GM21515 (cell line): ENCODE results near the gene PRR35.
A peak's percentile ranks its signal among the peaks of the same experiment; 100 is the strongest.

Experiments
- ATAC-seq: cut with Tn5 transposase; IDR thresholded peaks from one replicate; pipeline ENCODE4 v1.9.1; 2021; ENCODE audit not compliant: unreplicated experiment

PRR35 gene

DNA sequence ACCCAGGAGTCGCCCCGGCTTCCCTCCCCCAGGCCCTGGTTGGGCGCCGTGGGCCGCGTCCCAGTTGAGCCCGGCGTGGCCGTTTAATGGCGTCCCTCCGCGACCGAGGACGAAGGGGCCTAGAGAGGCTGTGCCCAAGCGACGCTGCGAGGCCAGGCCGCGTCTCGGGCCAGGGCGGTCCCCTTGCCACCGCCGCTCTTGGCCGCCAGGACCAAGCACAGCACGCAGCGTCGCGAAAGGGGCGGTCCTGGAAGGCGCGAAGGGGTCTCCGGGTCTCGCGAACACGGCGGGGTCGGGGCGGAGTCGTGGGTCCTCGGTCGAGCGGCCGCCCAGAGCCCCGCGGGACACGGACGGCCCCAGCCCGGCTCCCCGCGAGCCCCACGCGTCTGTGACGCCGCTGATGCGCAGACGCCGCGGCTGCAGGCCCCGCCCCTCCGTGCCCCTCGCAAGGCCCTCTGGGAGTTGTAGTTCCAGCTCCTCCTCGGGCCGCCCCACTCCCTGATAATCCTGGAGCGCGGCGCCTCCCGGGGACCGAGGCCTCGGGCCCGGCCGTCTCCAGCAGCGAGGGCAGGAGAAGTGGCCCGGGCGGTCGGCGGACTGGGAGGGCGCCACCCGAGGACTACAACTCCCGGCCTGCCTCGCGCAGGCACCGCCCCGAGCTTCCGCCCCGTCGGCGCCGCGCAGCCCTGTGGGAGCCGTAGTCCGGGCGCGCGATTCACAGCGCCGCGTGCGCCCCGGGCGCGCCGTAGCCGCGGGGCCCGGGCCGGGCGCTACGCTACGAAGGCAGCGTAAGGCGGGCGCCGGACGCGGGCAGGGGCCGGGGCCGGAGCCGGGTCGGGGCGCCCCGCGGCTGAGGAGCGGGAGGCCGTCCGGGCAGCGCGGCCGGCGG, 32.9 kb upstream of the PRR35 start, which contains the start of gene CAPN15:
Gene CAPN15 (plus strand): TSS at position 698 of the 889 bp plus-strand sequence. CDS start 19,127 bp downstream, outside the sequence.
- peak; percentile 64 for ATAC-seq

DNA sequence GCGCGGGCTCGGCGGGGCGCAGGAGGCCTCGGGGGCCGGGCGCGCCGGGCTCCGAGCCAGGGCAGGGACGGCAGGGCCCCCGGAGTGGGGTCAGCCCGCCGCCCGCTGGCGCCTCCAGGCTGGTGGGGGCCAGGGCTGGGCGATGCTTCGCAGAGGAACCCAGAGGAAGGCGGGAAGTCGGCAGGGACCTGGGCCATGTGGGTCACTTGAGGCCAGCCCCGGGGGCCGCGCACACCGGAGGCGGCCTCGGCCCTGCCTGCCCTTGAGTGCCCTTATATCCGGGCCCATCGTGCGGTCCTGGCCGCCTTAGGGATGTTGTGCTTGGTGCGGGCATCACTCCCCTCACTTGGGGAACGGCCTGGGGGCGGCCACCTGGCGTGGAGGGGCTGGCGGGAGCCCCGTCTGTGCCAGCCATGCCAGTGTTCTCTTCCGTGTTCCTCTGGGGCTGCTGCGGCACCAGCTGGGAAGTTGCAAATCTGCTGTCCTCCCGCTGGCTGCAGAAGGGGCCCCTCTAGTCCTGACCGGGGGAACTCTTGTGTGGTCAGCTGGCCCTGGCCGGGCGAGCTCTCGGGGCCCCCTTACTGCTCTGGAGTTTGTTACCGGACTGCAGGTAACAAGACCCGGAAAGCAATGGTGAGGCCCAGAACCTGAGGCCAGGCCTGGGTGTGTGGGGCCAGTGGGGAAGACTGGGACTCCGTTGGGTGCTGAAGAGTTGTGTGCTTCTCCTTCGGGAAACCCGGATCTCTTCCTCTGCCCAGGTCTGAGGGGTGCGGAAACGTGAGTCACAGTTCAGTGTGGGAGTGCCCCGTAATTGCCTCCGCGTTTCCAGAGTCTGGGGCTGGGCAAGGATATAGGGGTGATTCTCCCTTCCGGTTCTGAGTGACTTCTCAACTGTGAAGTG, 31.8 kb upstream of the PRR35 start:
- no peak for ATAC-seq

DNA sequence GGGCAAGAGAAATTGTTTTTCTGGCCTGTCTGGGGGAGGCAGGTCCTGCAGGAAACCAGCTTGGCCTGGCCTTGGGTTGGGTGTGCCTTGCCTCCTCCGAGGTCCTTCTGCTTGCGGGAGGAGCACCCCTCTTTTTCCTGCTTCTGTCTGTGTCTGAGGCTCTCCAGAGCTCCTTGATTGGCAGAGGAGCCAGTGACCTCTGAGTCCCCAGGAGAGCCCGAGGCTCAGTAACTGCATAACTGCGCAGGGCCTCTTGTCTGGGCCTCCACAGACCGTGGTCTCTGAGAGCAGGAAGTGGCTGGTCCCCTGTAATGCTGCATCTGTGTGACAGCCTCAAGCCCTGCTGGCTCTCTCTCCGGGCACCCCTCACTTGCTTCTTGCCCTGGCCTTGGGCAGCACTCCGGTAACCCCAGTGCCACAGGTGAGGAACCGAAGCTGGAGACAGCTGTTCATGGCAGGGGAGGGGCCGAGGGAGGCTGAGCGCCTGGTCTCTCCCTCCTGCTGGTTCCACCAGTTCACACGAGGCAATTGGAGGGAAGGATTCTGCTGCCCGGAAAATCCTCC, 31.1 kb upstream of the PRR35 start:
- ATAC-seq = no peak

DNA sequence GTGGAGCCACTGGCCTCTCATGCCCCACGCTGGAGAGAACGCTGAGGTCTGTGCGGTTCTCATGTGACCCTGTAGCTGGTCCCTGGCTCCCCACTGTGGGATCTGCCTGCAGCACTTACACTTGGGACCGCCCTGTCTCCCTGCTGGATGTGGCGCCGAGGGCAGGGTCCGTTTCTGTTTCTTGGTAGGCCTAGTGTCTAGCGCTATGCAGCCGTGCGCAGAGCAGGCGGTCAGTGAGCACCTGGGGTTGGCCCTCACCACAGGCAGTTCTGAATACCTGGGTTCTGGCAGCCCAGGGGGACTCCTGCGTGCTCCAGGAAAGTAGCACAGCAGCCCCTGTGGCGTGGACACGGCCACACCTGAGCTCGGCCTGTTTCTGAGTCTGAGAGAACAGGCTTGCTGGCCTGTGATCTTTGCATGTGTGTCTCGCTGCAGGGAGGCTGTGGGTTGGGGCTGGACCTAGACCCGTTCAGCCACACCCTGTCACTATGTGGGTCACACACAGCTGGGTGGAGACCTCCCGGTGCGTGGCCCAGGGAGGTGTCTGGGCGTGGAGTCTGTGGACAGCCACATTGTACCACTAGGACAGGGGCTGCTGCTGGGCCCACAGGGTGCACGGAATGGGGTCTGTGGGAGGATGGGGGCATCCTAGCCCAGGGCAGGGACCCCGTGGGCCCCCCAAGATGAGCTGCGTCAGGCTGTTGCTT, 29.9 kb upstream of the PRR35 start:
- ATAC-seq = no peak

DNA sequence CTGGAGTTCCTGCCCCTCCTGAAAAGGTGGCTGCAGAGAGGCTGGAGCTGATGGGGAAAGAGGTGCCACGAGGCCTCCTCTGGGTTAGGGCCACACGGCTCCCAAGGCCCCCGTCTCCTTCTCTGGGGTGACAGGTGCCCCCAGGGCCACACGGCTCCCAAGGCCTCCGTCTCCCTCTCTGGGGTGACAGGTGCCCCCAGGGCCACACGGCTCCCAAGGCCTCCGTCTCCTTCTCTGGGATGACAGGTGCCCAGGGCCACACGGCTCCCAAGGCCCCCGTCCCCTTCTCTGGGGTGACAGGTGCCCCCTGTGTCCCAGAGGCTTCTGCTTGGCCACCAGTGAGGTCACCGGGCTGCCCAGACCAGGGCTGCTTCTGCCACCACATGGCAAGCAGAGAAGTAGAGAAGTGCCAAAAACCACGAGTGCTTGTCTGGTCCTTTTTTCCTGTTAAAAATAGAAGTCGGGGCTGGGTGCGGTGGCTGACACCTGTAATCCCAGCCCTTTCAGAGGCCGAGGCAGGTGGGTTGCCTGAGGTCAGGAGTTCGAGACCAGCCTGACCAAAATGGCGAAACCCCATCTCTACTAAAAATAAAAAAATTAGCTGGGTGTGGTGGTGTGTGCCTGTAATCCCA, 28.6 kb upstream of the PRR35 start:
- ATAC-seq = no peak

DNA sequence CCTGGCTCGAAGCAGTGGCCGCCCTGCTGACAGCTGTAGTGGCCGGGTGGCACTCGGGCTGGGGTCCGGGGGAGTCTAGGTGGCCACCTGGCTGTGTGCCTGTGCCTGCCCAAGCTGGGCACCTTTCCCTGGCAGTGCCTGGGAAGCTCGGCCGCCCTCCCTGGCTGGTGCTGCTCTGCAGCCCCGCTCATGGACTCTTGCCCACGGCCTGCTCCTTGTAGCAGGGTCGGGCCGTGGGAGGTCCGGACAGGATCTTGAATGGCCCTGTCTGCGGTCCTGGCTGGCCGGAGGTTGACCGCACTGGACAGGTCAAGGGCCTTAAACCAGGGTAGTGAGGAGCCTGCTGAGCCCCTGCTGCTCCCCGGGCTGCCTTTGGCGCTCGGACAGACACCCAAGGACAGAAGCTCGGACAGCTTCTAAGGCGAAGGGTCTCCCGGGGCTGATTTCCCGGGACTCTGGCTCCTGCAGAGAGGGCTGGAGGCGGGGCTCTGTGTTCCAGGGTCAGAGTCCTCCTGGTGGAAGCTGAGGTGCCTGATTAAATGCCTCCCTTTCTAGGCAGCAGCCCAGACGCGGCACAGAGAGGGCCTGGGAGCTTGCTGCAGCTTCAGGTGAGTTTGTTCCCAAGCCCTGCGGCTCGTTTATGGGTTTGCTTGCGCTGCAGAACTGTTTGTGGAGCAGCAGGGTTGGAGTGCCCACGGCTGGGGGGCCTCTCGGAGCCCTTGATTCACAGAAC, 26.6 kb upstream of the PRR35 start:
- no peak for ATAC-seq

DNA sequence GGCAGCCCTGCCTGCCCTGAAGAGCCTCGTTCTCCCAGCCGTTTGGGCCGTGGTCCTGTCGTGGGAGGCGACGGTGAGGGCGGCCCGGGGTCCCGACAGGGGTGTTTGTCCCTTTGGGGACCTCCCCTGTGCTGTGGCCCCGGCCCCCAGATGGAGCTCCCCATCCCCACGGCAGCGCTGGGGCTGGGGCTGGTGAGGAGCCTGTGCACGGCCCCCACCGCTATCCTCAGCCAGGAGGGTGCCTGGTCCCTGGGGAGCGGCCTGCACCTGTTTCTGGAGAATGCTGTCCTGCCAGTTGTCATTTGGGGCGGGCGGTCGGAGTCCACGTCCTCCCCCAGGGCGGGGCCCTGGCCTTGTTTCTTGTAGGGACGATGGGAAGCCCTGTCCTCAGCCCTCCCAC, 26.1 kb upstream of the PRR35 start:
- ATAC-seq = no peak

DNA sequence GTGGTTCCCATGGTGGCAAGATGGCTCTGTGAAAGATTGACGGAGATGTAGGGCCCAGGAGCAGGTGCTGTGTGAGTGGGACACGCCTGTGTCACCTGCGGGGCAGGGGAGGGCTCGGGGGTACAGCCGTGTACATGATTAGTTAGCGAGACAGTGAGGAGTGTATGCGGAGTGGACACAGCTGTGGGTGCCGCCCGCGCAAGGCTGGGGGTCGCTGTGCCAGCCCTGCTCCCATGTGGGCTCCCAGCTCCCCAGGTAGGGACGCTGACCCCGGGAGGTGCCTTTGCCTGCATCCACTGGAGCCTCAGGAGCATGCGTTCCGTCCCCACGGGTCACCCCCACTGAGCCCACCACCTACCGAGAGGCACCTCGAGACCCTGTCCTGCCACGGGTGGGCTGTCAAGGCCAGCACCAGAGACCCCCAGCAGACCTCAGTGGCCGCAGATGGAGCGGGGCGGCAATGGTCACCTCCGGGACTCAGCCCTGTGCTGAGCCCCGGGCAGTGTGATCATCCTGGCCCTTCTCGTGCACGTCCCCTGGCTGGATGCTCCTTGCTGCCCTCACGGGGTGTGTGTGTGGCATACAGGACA, 25.2 kb upstream of the PRR35 start:
- ATAC-seq = no peak

DNA sequence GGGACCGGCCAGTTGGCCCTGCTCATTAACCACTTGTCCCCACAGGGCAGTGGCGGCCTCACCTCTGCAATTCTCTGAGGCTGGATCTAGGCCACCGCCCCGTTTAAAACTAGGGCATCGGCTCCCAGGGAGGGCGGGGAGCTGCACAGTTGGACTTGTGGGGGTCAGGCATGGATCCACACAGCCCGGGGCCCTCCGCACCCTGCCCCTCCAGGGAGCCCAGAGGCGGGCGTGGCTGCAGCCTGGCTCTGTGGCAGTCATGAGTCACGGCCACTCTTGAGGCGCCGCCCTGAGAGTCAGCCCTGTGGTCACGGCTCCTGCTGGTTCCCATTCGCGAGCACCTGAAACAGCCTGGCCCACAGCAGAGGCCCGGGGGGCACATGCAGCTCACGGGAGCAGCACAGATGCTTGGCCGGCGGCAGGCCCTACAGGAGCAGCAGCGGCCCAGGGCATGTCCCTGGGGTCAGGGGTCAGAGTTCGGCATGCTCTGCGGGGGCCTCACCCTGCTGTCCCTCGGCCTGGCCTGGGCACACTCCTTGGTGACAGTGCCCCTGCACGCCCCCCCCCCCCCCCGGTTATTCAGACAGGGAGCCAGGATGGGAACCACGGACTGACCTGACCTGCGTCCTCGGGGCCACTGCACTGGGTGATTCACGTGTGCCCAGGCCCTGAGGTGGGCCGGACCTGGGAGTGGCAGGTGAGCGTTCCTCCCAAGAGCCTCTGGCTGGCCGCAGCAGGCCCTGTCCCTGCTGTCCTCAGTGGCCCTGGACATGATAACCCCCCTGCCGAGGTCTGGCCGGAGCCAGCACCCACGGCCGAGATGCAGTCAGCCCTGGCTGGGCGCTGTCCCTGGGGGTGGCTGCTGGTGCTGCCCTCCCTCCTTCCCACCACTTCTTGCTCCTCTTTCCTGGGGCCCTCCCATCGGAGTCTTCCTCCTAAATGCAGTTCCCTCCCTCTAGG, 24.5 kb upstream of the PRR35 start:
- ATAC-seq = no peak

DNA sequence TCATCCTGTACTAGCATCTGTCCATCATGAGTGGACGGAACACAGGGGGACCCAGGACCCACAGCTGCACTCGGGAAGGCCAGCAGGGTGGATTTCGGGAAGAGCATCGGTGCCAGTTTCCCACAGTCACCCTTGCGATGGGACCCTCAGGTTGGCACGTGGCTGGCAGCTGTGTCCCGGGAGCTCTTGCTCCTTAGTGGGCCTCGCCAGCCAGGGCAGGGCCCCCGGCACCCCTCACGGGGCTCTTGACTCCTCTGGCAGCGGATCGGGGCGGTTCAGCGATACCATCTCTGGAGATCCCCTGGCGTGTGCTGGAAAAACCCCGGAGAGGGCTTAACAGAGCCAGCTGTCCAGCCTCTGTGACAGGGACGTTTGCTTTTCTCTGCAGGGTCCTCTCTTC, 23.4 kb upstream of the PRR35 start:
- ATAC-seq = no peak

DNA sequence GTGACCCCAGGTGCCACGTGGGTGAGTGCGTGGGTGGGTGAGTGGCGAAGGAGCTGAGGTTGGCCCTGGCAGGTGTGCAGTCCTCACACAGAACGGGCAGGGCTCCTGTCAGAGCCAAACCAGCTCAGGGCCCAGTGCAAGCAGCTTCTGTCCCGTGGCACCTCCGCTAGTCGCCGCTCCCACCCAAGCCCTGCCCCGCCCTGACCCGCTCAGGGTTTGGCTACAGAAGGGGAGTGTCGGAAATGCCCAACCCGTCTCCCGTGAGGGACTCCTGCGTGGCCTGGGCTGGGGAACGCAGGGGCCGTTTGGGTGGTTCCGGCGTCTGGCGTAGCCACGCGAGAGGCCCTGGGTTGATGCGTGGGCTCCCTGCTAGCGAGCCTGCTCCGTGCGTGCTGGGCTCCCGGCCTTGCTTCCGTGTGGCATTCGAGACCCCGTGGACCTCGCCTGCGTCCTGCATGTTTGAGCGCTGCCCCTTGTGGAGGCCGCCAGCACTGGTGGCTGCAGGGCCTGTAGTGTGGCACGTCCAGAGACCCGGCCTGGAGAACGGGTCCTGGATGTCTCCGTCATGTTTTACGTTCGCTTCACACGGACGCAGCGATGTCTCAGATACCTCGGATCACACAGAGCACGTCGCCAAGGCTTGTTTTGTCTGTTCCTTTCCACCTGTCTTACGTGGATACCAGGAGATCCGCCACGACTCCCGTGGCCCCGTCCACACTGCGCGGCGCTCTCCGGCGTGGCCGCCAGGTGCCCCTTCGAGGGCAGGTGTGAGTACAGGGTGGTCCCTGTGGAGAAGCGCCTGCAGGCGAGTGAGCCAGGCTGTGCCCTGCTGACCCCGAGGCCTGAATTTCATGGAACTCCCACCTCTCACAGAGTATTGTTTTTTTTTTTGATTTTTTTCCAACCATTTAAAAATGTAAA, 22.5 kb upstream of the PRR35 start:
- no peak for ATAC-seq

DNA sequence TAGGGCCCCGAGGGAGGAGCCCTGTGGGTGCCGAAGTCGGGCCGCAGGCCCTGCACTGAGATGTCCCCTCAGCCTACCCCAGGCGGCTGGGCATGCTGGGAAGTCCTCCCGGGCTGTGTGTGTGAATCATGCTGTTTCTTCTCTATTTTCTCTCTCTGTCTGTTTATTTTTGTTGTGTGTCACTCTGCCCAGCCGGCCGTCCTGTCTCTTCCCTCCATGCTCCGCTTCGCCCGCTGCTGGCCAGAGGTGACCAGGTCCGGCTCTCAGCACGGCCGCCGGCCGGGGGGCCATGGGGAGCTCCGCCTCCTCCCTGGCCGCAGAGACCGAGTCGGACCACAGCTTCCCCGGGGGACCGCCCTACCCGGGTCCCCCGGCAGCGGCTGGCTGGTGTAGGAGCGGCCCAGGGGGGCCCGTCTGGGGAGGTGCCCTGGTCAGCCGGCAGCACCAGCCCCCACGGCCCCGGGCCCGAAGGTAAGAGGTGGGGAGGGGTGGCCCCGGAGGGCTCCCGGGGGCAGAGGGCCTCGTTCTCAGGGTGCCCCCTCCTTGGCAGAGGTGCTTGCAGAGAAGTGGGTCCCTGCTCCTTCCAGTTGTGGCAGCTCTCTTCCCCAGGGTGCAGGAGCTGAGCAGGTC, 20.2 kb upstream of the PRR35 start:
- ATAC-seq = no peak

DNA sequence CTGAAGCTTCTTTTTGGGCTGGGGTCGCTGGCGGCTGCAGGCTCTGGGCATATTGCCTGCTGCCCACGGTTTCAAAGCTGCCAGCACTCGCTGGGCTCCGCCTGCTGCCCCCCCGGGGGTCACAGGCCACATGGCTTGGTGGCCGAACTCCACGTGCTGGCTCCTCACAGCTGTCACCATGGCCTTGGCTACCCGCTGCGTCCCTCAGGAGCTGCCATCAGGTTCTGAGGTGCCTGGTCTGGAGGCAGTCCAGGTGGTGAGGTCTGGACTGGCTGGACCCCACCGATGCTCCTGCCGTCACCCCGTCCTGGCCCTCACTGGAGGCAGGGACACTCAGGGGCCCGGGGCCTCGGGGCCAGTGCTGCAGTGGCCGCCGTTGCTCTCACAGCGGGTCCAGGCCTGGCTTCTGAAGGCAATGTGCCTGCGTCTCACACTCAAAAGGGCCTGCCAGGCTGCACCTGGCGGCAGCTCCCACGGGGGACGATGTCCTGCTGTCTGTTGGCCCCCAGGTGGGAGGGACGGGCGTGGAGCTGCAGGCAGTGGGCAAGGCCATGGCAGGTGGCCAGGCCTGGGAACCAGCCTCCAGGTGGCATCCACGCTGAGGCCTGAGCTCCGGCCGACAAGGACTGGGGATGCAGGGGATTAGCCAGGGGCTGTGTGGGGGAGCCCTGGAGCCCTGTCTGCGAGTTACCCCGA, 19.4 kb upstream of the PRR35 start:
- no peak for ATAC-seq

DNA sequence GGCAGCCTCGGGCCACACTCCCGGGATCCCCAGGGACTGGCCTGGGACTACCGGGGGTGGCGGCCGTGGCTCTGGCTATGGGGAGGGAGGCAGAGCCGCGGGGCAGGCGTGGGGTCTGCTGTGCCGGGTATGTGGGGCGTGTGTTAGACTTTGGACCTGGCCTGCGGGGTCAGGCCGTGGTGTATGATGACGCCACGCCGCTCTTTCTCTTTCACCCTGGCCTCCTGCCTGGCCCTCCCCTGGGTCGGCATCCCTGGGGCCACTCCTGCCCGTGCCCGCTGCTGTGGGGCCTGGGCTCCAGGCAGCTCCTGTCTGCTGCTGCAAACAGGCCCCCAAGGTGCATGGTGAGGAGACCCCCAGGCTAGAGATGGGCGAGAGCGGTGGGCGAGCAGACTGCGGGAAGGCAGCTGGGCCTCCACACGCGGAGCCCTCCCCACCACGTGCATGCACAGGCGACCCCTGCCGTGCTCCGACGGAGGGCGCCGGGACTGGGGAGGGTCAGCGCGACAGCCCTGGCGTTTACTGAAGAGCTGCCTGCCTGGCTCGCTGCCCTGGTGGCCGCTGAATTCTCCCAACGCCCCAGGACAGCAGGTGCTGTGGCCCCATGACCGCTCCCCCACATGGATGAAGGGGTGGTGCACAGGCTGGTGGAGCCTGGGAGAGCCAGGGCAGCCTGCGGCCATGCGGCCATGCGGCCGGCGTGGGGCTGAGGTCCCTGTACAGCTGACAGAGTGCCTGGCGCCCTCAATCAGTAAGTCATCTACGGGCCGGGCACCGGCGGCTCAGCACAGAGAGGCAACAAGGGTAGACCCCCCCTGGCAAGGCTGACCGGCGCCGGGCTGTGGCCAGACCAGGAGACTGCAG, 16.7 kb upstream of the PRR35 start:
- no peak for ATAC-seq

DNA sequence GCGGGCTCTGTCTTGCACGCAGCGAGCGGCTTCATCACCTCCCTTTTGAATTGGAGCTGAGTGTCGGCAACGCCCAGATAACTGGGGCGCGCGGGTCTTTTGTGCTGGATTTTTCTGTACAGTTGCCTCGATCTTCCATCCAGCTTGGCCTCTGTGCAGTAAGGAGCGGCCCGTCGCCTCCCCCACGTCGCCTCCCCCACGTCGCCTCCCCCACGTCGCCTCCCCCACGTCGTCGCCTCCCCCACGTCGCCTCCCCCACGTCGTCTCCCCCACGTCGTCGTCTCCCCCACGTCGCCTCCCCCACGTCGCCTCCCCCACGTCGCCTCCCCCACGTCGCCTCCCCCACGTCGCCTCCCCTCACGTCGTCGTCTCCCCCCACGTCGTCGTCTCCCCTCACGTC, 15.7 kb upstream of the PRR35 start:
- ATAC-seq = no peak
